Measurements from ENCODE around the gene TMCO4. TPM values are rescaled to one million over a fixed set of nuclear protein-coding genes. Genes with fewer than 3 reads are reported as not detected.

The TMCO4 gene
- total RNA-seq, 2 experiments from 2014 or later = 1.2 to 8.1 TPM

DNA sequence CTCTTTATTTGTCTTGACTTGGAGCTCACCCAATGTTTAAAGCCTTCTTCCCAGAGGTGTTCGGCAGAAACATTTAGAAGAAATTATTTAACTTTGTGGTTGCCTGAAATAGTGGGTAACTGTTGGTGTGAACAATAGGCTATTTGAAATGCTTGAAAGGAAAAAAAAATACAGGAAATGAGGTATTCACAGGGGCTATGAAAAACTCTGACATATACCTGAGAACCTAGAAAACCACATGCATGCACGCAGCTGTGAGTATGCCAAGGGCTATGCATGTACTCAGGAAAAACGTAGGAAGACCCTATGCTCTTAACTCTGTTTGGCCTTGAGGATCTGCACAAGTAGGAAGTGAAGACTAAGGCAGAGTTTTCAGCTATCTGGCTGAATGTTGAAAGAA is 31.7 kb upstream of the TMCO4 start:
- Histone ChIP-seq H3K4me2 (ENCODE audit: low read length) (no peak overlapping the region), H2AFZ (ENCODE audit: low read length) (no peak overlapping the region), H3K9me2 (ENCODE audit: insufficient read depth, low read length) (no peaks in the 10 kb centered on the region), H3K79me2 (ENCODE audit: insufficient read depth, low read depth, low read length) (no peaks in the 10 kb centered on the region), H3K4me3 (ENCODE audit: low read depth, low read length, poor library complexity, severe bottlenecking) (no peak overlapping the region), H3K27ac (ENCODE audit: low read depth, low read length, poor library complexity, severe bottlenecking) (no peak overlapping the region), H3K36me3 (ENCODE audit: insufficient read depth, low read length) (no peaks in the 10 kb centered on the region), H3K9me3 (ENCODE audit: low read length) (no peaks in the 10 kb centered on the region), H4K20me1 (ENCODE audit: insufficient read depth, low read length) (no peaks in the 10 kb centered on the region), H3K4me1 (ENCODE audit: insufficient read depth, low read length, poor library complexity, severe bottlenecking) (no peaks in the 10 kb centered on the region)
- CTCF ChIA-PET (ENCODE audit: unreplicated experiment) = no interaction called here
- no peak for TF ChIP-seq EZH2phosphoT487 (IDR thresholded peaks at IDR 0.05; ENCODE audit: borderline replicate concordance, low read depth, low read length)
- TF ChIP-seq, protein P1, sequence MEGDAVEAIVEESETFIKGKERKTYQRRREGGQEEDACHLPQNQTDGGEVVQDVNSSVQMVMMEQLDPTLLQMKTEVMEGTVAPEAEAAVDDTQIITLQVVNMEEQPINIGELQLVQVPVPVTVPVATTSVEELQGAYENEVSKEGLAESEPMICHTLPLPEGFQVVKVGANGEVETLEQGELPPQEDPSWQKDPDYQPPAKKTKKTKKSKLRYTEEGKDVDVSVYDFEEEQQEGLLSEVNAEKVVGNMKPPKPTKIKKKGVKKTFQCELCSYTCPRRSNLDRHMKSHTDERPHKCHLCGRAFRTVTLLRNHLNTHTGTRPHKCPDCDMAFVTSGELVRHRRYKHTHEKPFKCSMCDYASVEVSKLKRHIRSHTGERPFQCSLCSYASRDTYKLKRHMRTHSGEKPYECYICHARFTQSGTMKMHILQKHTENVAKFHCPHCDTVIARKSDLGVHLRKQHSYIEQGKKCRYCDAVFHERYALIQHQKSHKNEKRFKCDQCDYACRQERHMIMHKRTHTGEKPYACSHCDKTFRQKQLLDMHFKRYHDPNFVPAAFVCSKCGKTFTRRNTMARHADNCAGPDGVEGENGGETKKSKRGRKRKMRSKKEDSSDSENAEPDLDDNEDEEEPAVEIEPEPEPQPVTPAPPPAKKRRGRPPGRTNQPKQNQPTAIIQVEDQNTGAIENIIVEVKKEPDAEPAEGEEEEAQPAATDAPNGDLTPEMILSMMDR (conservative IDR thresholded peaks at IDR 0.05; ENCODE audit: low read length) = no peak
- POLR2A ChIA-PET = no interaction called here
- intact Hi-C loops (cut with micrococcal nuclease; ENCODE audit: unreplicated experiment) = no loop called here
- no peak for DNase-seq (ENCODE audit: low spot score)
- no TSS peak for BruUV-seq (replicated peaks)

DNA sequence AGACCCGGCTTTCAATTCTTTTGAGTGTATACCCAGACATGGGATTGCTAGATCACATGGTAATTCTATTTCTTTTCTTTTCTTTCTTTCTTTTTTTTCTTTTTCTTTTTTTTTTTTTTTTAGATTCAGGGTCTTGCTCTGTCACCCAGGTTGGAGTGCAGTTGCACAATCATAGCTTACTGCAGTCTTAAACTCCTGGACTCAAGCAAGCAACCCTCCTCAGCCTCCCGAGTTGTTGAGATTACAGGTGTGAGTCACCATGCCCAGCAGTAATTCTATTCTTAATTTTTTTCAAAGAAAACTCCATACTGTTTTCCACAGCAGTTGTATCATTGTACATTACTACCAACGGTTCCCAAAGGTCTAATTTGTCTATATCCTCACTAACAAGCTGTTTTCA is 28.8 kb upstream of the TMCO4 start:
- no peak overlapping the region for H3K27ac ChIP-seq (ENCODE audit: low read depth, low read length, poor library complexity, severe bottlenecking)
- ChIA-PET CTCF (ENCODE audit: unreplicated experiment) (no interaction called here), POLR2A (interaction anchor here (0.7 kb wide), 2 partner anchors 12 to 126 kb away, joined by 3 read pairs; no protein-coding TSS in a partner anchor)
- no peaks in the 10 kb centered on the region for H3K36me3 ChIP-seq (ENCODE audit: insufficient read depth, low read length)
- H3K4me3 ChIP-seq (ENCODE audit: low read depth, low read length, poor library complexity, severe bottlenecking) = no peak overlapping the region
- no peak for DNase-seq (ENCODE audit: low spot score)
- no peaks in the 10 kb centered on the region for H3K4me1 ChIP-seq (ENCODE audit: insufficient read depth, low read length, poor library complexity, severe bottlenecking)
- no peaks in the 10 kb centered on the region for H3K79me2 ChIP-seq (ENCODE audit: insufficient read depth, low read depth, low read length)
- TF ChIP-seq EZH2phosphoT487 (IDR thresholded peaks at IDR 0.05; ENCODE audit: borderline replicate concordance, low read depth, low read length) = no peak
- TF ChIP-seq, protein P1 (conservative IDR thresholded peaks at IDR 0.05; ENCODE audit: low read length) = no peak
- no peaks in the 10 kb centered on the region for H3K9me3 ChIP-seq (ENCODE audit: low read length)
- H2AFZ ChIP-seq (ENCODE audit: low read length) = no peak overlapping the region
- H4K20me1 ChIP-seq (ENCODE audit: insufficient read depth, low read length) = no peaks in the 10 kb centered on the region
- no peak overlapping the region for H3K4me2 ChIP-seq (ENCODE audit: low read length)
- no peaks in the 10 kb centered on the region for H3K9me2 ChIP-seq (ENCODE audit: insufficient read depth, low read length)
- no TSS peak for BruUV-seq (replicated peaks)
- intact Hi-C loops (cut with micrococcal nuclease; ENCODE audit: unreplicated experiment) = no loop called here

DNA sequence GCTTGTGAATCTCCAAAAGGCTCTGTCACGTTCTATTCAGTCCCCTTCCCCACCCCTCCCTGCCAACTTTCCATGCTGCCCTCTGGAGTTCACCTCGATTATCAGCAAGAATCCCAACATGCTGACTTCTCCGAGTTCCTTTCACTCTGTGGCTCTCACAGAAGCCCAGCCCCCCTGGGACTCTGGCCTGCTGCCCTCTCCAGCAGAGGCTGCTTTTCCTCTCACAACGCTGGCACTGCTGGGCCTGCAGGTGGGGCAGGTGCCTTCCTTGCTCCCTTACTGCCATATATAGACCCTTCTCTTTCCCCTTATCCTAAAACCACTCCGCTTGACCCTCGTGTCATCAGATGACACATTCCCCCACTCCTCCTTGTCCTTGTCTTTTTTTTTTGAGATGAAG is 25.6 kb upstream of the TMCO4 start:
- no peak overlapping the region for H3K4me2 ChIP-seq (ENCODE audit: low read length)
- BruUV-seq (replicated peaks) = no TSS peak
- no peak overlapping the region for H2AFZ ChIP-seq (ENCODE audit: low read length)
- H3K79me2 ChIP-seq (ENCODE audit: insufficient read depth, low read depth, low read length) = no peaks in the 10 kb centered on the region
- no peak for TF ChIP-seq EZH2phosphoT487 (IDR thresholded peaks at IDR 0.05; ENCODE audit: borderline replicate concordance, low read depth, low read length)
- no peaks in the 10 kb centered on the region for H3K36me3 ChIP-seq (ENCODE audit: insufficient read depth, low read length)
- no peaks in the 10 kb centered on the region for H3K9me3 ChIP-seq (ENCODE audit: low read length)
- CTCF ChIA-PET (ENCODE audit: unreplicated experiment) = no interaction called here
- no peaks in the 10 kb centered on the region for H3K9me2 ChIP-seq (ENCODE audit: insufficient read depth, low read length)
- DNase-seq (ENCODE audit: low spot score) = no peak
- H3K4me3 ChIP-seq (ENCODE audit: low read depth, low read length, poor library complexity, severe bottlenecking) = no peak overlapping the region
- peaks cover 4% of the 10 kb centered on the region for H3K4me1 ChIP-seq (ENCODE audit: insufficient read depth, low read length, poor library complexity, severe bottlenecking)
- POLR2A ChIA-PET = no interaction called here
- no peaks in the 10 kb centered on the region for H4K20me1 ChIP-seq (ENCODE audit: insufficient read depth, low read length)
- intact Hi-C loops (cut with micrococcal nuclease; ENCODE audit: unreplicated experiment) = no loop called here
- H3K27ac ChIP-seq (ENCODE audit: low read depth, low read length, poor library complexity, severe bottlenecking) = no peak overlapping the region
